ENCODE results near the gene GALNTL6. TPM values are rescaled to one million over a fixed set of nuclear protein-coding genes. Genes with fewer than 3 reads are reported as not detected.

The GALNTL6 gene
- total RNA-seq, 1 experiment from 2014 or later = not detected

GRCh38 chr4:172692701-172693100 is 879.5 kb downstream of the GALNTL6 start:
- intact Hi-C loops (cut with micrococcal nuclease) = no loop called here
- H3K27me3 Mint-ChIP-seq (ENCODE audit: insufficient read depth, unreplicated experiment) = peaks cover 10% of the 10 kb centered on the region
- H3K27ac Mint-ChIP-seq (ENCODE audit: low read depth, unreplicated experiment) = no peak overlapping the region
- no peak for DNase-seq (ENCODE audit: unreplicated experiment)
- ChIA-PET CTCF (no interaction called here), POLR2A (no interaction called here)
- no peak overlapping the region for H3K4me3 Mint-ChIP-seq (ENCODE audit: unreplicated experiment)
- TF ChIP-seq, protein P1, sequence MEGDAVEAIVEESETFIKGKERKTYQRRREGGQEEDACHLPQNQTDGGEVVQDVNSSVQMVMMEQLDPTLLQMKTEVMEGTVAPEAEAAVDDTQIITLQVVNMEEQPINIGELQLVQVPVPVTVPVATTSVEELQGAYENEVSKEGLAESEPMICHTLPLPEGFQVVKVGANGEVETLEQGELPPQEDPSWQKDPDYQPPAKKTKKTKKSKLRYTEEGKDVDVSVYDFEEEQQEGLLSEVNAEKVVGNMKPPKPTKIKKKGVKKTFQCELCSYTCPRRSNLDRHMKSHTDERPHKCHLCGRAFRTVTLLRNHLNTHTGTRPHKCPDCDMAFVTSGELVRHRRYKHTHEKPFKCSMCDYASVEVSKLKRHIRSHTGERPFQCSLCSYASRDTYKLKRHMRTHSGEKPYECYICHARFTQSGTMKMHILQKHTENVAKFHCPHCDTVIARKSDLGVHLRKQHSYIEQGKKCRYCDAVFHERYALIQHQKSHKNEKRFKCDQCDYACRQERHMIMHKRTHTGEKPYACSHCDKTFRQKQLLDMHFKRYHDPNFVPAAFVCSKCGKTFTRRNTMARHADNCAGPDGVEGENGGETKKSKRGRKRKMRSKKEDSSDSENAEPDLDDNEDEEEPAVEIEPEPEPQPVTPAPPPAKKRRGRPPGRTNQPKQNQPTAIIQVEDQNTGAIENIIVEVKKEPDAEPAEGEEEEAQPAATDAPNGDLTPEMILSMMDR (IDR thresholded peaks at IDR 0.05; ENCODE audit: unreplicated experiment) = no peak
- H3K9me3 Mint-ChIP-seq (ENCODE audit: unreplicated experiment) = peaks cover 18% of the 10 kb centered on the region
- no peaks in the 10 kb centered on the region for H3K4me1 Mint-ChIP-seq (ENCODE audit: insufficient read depth, unreplicated experiment)
- H3K36me3 Mint-ChIP-seq (ENCODE audit: insufficient read depth, unreplicated experiment) = no peaks in the 10 kb centered on the region
- no TSS peak for BruUV-seq (replicated peaks)

- no TSS peak for BruUV-seq (replicated peaks)
- Mint-ChIP-seq H3K9me3 (ENCODE audit: unreplicated experiment) (peaks cover 7% of the 10 kb centered on the region), H3K27ac (ENCODE audit: low read depth, unreplicated experiment) (no peak overlapping the region), H3K36me3 (ENCODE audit: insufficient read depth, unreplicated experiment) (no peaks in the 10 kb centered on the region), H3K4me3 (ENCODE audit: unreplicated experiment) (no peak overlapping the region), H3K27me3 (ENCODE audit: insufficient read depth, unreplicated experiment) (peaks cover 24% of the 10 kb centered on the region), H3K4me1 (ENCODE audit: insufficient read depth, unreplicated experiment) (no peaks in the 10 kb centered on the region)
- intact Hi-C loops (cut with micrococcal nuclease) = no loop called here
- ChIA-PET POLR2A (no interaction called here), CTCF (no interaction called here)
- DNase-seq (ENCODE audit: unreplicated experiment) = peak; percentile 4
- TF ChIP-seq, protein P1 (IDR thresholded peaks at IDR 0.05; ENCODE audit: unreplicated experiment) = no peak
These were observed 885.1 kb downstream of the GALNTL6 start for GRCh38 chr4:172698256-172698655.

- Mint-ChIP-seq H3K36me3 (ENCODE audit: insufficient read depth, unreplicated experiment) (no peaks in the 10 kb centered on the region), H3K27me3 (ENCODE audit: insufficient read depth, unreplicated experiment) (peaks cover 62% of the 10 kb centered on the region), H3K9me3 (ENCODE audit: unreplicated experiment) (peaks cover 10% of the 10 kb centered on the region), H3K4me3 (ENCODE audit: unreplicated experiment) (no peak overlapping the region), H3K27ac (ENCODE audit: low read depth, unreplicated experiment) (no peak overlapping the region), H3K4me1 (ENCODE audit: insufficient read depth, unreplicated experiment) (no peaks in the 10 kb centered on the region)
- CTCF ChIA-PET = no interaction called here
- no peak for DNase-seq (ENCODE audit: unreplicated experiment)
- BruUV-seq (replicated peaks) = no TSS peak
- intact Hi-C loops (cut with micrococcal nuclease) = no loop called here
- TF ChIP-seq, protein P1 (IDR thresholded peaks at IDR 0.05; ENCODE audit: unreplicated experiment) = no peak
- POLR2A ChIA-PET = no interaction called here
These were observed 892.4 kb downstream of the GALNTL6 start for GRCh38 chr4:172705565-172705964.

DNA sequence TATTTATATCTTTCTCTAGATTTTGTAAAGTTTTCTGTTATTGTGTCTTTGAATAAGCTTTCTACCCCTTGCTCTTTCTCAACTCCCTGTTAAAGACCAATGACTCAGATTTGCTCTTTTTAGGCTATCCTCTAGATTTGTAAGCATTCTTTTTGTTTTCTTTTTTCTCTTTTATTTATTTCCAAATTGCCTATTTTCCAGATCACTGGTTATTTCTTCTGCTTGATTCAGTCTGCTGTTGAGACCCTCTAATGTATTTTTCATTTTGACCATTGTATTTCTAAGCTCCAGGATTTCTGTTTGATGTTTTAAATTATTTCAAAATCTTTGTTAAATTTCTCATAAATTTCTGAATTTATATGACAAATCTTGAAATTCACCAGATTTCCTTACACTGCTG is 892.8 kb downstream of the GALNTL6 start:
- intact Hi-C loops (cut with micrococcal nuclease) = no loop called here
- no TSS peak for BruUV-seq (replicated peaks)
- H3K36me3 Mint-ChIP-seq (ENCODE audit: insufficient read depth, unreplicated experiment) = no peaks in the 10 kb centered on the region

More for the DNA sequence above, 892.8 kb downstream of the GALNTL6 start:
- H3K4me1 Mint-ChIP-seq (ENCODE audit: insufficient read depth, unreplicated experiment) = no peaks in the 10 kb centered on the region
- CTCF ChIA-PET = no interaction called here
- POLR2A ChIA-PET = no interaction called here
- H3K4me3 Mint-ChIP-seq (ENCODE audit: unreplicated experiment) = no peak overlapping the region
- no peak for DNase-seq (ENCODE audit: unreplicated experiment)
- peaks cover 62% of the 10 kb centered on the region for H3K27me3 Mint-ChIP-seq (ENCODE audit: insufficient read depth, unreplicated experiment)
- TF ChIP-seq, protein P1 (IDR thresholded peaks at IDR 0.05; ENCODE audit: unreplicated experiment) = no peak
- H3K27ac Mint-ChIP-seq (ENCODE audit: low read depth, unreplicated experiment) = no peak overlapping the region
- peaks cover 10% of the 10 kb centered on the region for H3K9me3 Mint-ChIP-seq (ENCODE audit: unreplicated experiment)
